Endometrial microvascular endothelial cells (primary cell): ENCODE data around the gene ETS1. TPM values are rescaled to one million over a fixed set of nuclear protein-coding genes. Genes with fewer than 3 reads are reported as not detected.

Source experiments
- in situ Hi-C: cut with HindIII; loops from 2 replicates; pipeline ENCODE4 v1.10.0; 2017; ENCODE audit warnings: low sequenced_read_pairs, low pct_unique_long_range_greater_than_20kb; ENCODE audit errors: inconsistent ontology term
- total RNA-seq: library from RNA; depleted of rRNA; stranded (reverse); fragments of >200 nt; gene quantifications from one replicate; pipeline ENCODE4 v1.2.3, GENCODE V29; 2015; ENCODE audit errors: inconsistent ontology term

ETS1 gene
- total RNA-seq, 1 donor from 2014 or later: 35.4 TPM

DNA sequence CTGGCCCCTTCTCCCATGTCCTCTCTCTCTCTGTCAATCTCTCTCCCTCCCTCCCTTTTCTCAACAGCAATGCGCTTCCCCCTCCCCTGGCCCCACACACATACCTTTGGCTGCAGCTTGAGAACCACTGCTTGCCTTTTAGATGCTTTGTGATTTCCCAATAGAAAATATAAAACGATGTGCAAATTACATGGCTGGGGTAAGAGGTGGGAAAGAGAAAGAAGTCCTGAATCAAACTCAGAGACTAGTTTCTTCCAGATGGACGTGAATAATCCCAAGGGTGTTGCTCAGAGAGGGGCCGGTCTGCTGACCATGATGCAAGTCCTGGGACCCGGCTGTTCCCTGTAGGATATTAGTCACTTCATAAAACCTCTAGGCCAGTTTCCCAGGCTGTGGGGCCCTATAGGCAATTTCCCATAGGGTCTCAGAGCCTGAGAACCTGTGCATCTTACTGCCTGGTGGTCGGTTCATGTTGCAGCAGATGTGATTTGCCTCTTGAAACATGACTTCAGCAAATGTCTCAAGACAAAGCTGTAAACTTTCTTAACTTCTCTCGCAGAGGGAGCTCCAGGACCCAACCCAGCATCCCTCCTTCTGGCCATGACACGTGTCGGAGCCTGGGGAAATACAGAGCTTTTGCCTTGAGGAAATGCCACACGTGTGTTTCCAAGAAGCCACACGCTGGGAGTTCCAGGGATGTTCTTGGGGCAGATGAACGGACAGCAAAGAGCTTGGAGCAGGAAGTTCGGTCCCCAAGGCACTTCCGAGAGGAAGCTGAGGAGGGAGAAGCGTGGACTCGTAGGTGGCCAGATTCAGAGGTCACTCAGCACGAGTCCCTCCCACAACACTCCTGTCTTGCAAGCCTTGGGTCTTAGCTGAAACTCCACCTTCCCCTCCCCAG lies 34.5 kb upstream of the ETS1 start:
- in situ Hi-C loops: loop anchor here (25.0 kb wide), 1 partner anchor 110 kb away; no protein-coding TSS in a partner anchor

DNA sequence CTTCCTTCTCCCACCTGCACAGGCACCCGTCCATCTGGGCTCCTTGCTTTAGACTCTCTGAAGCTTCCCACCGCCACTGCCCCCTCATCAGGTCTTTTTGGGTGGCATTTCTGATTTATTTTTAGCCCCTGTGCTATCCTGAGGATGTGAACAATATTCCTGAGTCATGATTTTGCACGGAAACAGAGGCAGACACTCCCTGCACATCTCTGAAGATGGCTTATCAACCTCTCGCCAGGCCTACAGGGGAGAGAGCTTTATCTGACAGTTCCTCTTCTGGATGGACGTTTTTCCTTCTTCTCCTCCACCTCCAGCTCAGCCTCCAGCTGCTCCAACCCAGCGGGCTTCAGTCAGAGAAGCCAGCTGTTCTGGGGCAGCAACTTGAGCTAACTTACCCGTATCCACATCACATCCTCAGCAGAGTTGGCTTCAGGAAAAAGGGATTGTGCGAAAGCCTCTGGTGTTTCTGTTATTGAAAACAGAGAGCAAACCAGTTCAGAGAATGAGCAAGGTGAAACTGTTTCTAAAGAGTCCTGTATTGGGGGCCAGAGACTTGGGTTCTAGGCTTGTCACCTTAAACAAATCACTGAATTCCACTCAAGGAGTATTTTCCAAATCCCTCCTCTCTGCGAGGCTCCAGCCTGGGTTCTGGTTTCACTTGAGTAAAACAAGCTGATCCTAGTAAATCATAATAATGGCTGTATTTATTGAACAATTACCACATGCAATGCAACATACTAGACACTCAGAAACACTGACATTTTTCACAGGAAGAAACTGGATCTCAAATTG lies 33.1 kb upstream of the ETS1 start:
- in situ Hi-C loops: loop anchor here (25.0 kb wide), 1 partner anchor 108 kb away; no protein-coding TSS in a partner anchor

DNA sequence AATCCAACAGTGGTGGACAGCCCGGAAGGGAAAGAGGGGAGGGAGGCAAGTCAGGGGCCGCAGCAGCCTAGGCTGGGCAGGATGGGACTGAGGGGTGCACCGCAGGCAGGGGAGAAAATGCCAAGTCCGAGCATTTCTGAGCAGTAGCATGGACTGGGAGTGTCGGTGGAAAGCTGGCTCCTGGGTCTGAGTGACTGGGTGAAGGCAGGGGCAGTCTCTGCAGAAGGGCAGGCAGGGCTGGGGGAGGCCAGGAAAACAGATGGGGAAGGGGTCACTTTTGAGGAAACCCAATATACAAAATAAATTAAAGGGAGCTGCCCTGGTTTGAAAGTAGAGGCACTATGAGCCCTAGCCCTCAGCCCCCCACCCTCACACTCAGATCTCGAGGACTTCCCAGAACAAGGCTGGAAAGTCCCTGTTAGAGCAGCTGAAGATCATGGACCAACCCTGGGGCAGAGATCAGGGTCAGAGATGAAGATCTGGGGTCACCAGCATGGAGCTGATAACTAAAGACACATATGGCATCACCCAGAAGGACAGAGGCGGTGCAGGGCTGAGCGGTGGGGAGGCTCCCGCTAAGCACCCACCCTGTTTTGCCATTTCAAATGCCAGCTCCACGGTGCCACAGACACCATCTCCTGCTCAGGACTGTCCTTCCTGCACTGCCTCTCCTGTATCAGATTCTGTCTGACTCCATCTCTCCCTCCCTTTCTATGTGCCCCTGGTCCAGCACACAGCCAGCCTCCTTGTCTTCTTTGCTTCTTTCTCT lies 32.4 kb upstream of the ETS1 start:
- in situ Hi-C loops: loop anchor here (25.0 kb wide), 1 partner anchor 107 kb away; no protein-coding TSS in a partner anchor

DNA sequence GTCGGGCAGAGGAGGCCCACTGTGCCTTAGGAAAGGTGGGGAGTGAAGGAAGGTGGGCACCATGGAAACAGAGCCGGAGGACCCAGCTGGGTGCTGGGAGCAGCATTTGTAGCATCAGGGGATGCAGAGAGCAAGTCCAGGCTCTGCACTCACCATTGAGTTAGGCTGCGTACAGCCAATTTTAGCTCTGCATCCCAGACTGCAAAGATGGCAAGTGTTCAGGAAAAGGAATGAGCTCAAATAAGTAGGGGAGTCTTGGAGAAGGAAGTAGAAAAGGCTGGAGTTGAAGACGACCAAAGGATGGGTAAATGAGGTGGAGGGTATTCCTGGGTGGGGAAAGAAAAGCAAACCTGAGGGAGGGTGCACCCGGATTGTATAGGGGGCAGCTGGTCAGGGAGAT lies 31.6 kb upstream of the ETS1 start:
- in situ Hi-C loops: loop anchor here (25.0 kb wide), 1 partner anchor 107 kb away; no protein-coding TSS in a partner anchor

DNA sequence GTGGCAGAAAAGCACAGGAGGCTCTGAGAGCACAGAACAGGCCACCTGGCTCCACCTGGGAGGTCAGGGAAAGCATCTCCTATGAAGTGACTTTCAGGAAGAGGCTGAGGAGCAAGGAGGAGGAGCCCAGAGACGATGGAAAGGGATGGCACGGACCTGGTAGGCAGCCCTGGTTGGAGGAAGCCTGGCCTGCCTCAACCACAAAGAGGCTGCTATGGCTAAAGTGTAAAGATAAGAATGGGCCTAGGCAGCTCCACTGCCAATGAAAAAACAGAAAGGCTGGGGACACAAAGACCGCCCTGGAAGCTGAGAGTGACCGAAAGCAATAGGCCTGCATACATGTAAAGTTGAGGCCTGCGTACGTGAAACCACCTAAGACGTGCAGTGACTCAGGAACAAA lies 31.2 kb upstream of the ETS1 start:
- in situ Hi-C loops: loop anchor here (25.0 kb wide), 1 partner anchor 106 kb away; no protein-coding TSS in a partner anchor

DNA sequence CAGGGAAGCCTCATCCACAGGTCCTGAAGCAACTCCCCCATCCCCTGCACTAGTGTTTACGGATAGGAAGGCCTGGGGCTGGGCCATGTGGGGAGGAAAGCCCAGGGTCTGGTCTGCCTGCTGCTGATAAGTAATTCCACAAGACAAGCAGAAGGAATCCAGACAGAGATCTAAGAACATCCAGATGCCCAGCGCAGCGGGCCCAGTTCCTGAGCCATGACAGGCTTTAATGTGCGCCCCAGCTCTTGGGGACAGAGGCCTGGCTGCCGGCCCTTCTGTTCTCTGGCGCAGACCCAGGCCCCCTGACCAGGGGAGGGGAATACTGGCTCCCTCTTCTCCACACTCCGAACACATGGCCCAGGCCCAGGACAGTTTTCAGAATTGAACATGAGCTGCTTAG lies 28.8 kb upstream of the ETS1 start:
- in situ Hi-C loops: loop anchor here (25.0 kb wide), 1 partner anchor 104 kb away; no protein-coding TSS in a partner anchor

DNA sequence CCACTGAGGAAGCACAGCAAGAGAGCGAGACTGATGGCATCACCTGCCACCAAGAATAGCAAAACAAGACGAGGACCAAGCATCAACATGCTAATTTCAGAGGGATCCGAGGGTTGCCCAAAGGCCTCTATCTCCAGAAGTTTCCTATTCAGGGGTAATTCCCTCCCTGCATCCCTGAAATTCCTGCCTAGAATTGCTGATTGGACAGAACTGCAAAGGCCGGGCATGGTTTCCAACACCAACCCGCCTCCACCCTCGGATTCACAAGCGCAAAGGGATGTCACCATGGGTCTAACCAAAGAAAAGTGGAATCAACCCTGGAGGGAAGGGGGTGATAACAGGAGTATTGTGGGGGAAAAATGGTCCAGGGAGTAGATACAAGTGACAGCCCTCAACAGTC lies 28.3 kb upstream of the ETS1 start:
- in situ Hi-C loops: loop anchor here (25.0 kb wide), 1 partner anchor 103 kb away; no protein-coding TSS in a partner anchor

DNA sequence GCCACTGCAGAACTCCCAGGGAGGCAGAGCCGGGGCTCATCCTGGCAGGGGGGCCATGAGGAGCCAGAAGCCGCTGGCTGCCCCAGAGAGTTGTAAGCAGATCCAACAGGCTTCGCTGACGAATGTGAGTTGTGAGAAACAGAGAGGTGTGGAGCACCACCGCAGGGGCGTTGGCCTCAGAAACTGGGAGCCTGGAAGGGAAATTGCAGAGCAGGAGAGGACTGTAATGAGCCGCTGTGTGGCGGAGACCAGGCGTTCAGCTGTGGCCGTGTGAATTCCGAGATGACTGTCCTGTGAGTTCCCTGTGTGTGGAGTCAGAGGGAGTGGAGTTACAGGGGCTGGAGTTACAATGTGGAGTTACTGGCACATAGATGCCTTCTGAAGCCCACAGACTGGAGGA lies 27.7 kb upstream of the ETS1 start:
- in situ Hi-C loops: loop anchor here (25.0 kb wide), 1 partner anchor 103 kb away; no protein-coding TSS in a partner anchor

DNA sequence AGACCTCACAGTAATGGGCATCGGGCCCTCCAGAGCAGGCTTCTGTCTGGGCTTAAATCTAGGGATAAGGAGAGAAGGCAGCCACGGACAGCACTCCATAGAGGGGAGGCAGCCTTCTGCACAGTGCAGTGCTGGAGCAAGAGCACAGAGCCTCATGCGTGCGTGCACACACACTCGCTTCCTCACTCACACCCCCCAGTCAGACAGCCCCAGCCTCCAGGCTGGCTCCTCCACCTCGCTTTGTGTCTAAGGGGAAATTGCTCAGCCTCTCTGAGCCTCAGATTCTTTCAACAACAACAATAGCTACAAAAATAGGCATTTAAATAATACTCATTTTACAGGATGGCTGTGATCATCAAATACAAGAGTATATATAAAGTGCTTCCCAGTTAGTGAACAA lies 26.7 kb upstream of the ETS1 start:
- in situ Hi-C loops: loop anchor here (25.0 kb wide), 1 partner anchor 102 kb away; no protein-coding TSS in a partner anchor

DNA sequence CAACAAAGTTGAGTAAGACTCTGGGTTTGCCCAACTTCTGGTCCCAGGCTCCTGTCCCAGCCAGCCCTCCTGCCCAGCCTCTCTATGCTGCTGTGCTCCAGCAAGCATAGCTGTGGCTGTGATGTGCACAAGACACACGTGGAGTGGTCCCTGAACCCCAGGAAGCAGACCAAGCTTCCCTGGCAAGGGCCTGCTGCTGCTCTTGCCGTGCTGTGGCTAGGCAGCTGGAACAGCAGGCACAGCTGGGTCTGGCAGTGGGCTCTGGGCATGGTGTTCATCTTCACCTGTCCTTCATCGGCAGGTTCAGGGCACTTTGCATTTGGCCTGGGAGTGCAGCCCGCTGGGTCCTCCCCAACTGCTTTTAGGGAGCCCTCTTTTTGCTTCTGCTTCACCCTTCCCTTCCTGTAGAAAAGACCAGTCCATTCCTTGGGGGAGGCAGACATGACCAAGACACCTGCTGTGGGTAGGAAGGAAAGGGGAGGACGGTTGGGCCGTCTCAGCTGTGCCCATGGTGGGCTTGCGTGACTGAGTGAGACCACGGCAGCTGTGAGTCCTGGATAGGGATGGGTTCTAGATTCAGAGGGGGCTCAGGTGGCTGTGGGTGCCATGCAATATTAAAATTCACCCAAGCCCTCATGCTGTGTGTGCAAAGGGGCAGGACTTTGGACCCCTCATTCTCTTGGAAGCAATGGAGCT lies 26.1 kb upstream of the ETS1 start:
- in situ Hi-C loops: loop anchor here (25.0 kb wide), 1 partner anchor 101 kb away; no protein-coding TSS in a partner anchor

DNA sequence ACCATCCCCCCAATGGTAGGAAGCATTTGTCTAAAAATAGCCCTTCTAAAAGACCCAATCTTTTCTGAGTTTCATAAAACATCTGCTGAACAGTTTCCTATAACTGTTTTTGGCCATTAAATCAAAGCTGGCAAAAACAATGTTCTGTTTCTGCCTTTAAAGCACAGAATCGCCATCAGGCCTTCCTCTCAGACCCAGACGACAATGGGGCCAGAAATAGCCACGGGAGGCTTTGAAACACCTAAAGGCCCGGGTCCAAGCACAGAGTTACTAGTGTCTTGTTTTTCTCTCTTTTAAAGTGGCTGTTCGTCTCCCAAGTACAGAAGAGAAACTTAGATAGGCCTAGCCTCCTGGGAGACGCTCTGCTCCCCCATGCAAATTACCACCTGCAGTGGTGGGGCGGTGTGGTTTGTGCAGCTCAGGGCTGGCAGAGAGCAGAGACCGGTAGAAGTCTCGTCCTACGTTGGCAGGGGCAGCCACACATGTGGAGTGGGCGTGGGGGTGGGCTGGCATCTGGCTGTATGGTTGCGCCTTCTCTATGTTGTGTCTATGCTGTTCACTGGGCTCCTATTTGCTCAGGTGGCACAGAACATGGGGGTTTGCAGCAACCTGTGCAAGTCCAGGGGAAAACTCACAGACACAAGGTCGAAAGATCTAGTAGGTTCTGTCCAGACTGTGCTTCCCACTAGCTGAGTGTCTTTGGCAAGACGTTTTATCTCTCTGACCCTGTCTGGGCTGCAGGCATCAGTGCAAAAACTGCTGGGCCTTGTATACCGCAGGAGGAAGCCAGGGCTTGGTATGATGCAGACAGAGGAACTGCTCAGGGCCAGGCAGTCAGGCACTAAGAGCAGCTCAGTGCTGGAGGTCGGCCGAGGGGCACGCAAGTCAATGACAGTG lies 23.6 kb upstream of the ETS1 start:
- in situ Hi-C loops: loop anchor here (25.0 kb wide), 1 partner anchor 99 kb away; no protein-coding TSS in a partner anchor

DNA sequence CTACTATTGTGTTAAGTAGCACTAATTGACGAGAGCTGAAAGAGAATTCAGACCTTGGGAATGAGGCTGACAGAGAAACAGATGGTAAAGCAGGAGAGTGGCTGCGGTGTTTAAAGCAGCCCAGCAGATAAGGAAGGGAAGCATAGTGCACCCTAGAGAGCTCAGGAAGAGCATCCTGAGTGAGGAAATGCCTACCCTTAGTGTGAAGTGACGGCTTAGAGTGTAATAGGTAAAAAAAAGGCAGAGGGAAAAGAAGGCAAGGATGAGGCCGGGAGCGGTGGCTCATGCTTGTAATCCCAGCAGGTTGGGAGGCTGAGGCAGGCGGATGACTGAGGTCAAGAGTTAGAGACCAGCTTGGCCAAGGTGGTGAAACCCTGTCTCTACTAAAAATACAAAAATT lies 22.4 kb upstream of the ETS1 start:
- in situ Hi-C loops: loop anchor here (25.0 kb wide), 1 partner anchor 97 kb away; no protein-coding TSS in a partner anchor

DNA sequence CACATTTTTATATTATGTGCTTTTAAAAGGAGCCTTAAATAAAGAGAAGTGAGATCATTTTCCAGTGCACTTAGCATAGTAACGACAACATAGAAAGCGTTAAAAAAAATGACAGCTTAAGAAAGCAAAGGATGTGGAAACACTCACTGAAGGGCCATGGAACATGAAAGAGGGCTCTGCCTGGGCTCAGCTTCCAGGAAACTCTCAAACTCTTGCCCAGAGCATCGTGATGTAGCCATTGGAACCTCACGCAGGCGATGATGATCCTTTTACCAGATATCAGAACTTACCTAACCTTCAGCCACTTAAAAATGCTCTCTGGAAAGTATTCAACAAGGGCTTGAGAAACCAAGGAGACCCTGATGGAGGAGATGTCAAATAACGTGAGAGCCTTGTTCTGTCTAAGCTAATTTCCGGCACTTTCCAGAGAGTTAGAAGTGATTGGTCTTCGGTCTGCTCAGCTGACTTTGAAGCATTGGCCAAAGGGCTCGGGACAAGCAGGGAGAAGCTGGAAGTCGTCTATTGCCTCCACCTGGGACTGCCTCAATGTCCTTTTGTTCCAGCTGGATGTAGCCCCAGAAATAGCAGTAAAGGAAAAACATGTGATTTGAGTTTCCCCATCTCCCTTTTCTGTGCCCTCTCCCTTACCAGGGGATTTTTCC lies 21.5 kb upstream of the ETS1 start:
- in situ Hi-C loops: loop anchor here (25.0 kb wide), 1 partner anchor 97 kb away; no protein-coding TSS in a partner anchor

DNA sequence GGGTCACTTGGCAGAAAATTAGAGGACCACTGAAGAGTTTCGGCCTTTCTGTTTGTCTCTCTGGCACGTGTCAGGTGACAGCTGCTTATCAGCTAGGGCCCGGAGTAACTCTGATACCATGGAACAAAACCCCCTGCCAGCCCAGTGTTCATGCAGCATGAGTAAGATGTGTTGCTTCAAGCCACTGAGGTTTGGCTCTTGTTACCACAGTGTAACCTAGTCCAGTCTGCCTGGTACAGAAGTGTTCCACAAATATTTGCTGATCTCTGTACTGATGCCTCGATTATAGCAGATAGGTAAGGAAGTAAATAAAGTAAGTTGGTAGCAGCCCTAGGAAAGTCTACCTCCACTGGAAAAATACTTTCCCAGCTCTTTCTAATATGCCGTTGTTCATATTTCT lies 20.5 kb upstream of the ETS1 start:
- in situ Hi-C loops: loop anchor here (25.0 kb wide), 1 partner anchor 96 kb away; no protein-coding TSS in a partner anchor

DNA sequence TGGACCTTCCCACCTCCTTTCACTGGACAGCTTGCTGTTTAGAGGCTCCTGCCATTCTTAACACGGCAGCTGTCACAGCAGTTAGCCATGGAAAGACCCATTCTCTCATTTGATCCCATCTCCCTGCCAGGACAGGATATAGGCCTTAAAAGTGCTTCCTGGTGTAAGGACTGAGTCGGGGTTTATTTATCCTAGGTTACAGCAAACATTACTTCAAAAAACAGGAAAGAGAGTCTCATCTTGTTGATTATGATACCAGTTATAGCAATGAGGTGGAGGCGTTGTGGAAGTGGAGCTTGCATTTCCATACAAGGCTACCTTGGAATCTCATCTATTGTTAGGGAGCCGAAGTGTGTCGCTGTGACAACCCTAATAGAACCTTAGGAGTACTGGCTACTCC lies 17.4 kb upstream of the ETS1 start:
- in situ Hi-C loops: loop anchor here (25.0 kb wide), 1 partner anchor 92 kb away; no protein-coding TSS in a partner anchor

DNA sequence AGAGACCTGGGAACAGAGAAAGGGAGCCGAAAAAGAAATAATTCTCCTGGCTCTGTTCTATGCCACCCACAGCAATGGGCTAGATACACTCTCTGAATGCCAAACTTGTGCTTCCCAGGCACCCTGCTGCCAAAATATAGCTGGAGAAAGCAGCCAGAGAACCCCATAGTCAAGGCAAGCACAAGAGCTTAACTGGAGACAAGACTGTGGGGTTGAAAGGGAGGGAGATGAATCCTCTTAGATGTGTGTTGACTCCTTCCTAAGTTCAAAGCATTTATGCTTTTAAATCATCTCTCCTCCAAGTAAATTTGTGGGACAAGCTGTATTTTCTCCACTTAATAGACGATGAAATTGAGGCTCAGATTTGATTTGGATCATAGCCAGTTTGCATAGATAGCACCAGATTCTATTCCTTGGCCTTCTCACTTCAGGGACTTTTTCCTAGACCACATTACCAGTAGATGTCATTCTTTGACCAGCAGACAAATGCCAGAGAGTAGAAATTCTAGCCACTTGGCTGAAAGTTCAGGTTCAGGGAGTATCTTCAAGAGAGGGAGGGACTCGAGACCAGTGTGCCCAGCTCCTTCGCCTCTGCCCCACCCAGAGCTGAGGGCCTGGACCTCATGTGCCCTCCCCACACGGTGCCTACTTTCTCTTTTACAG lies 16.5 kb upstream of the ETS1 start:
- in situ Hi-C loops: loop anchor here (25.0 kb wide), 1 partner anchor 92 kb away; no protein-coding TSS in a partner anchor
